G401 (cell line): ENCODE measurements around the gene PSMD14. TPM values are rescaled to one million over a fixed set of nuclear protein-coding genes. Genes with fewer than 3 reads are reported as not detected.
"Not testable (repeated sequence)": the region's sequence is repeated elsewhere in the genome, so short reads cannot be mapped to it uniquely, and the experiment has no call there.

ENCODE experiments used
- DNase-seq: peaks from one replicate; pipeline ENCODE4 v3.0.0-alpha.2; 2015; ENCODE audit warnings: low spot score
- in situ Hi-C: cut with HindIII; loops from 2 replicates; pipeline ENCODE4 v1.10.0; 2016; ENCODE audit warnings: low sequenced_read_pairs, mixed read lengths
- total RNA-seq: library from RNA; depleted of rRNA; stranded (reverse); fragments of >200 nt; shearing (Covaris generic); gene quantifications from 2 replicates; pipeline ENCODE4 v1.2.3, GENCODE V29; 2014; rRNA removed

PSMD14 gene
- 150 and 261 TPM in 2 replicates for total RNA-seq

GRCh38 chr2:161308178-161308955 lies at the start of gene PSMD14:
Gene PSMD14 (plus strand): TSS chr2:161308425. CDS start chr2:161318826, 10,401 bp downstream.
- DNase-seq: peak; percentile 89
- in situ Hi-C loops: no loop called here

GRCh38 chr2:161265874-161266273 lies 42.4 kb upstream of the PSMD14 start:
- DNase-seq: no peak
- in situ Hi-C loops: no loop called here

DNA sequence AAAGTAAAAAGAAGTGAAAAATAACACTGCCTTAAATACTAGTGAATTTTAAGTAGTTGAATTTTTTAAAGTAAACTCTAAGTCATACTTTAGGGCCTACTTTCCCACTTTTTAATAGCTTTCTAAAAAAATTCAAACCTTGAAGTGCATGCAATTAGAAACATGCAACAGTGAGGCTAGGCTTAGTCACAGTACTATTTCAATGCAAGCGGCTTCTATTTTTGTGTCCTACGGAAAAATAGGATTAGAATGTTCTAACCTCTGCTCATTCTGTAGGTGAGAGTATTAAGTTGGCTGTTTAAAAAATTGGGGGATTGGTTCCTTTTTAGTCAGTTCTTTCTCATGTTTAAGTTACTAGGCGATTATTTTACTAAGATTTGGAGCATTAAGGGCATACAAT lies 39.1 kb upstream of the PSMD14 start:
- in situ Hi-C loops: no loop called here
- DNase-seq: no peak

GRCh38 chr2:161273038-161273760 lies 35.0 kb upstream of the PSMD14 start:
- peak; percentile 74 for DNase-seq
- in situ Hi-C loops: no loop called here

- in situ Hi-C loops: not testable (repeated sequence)
- DNase-seq: peak; percentile 26
Observed at GRCh38 chr2:161278564-161279229, 29.5 kb upstream of the PSMD14 start.

- DNase-seq, in situ Hi-C loops: not testable (repeated sequence)
Observed at GRCh38 chr2:161279230-161279815, 28.9 kb upstream of the PSMD14 start.

DNA sequence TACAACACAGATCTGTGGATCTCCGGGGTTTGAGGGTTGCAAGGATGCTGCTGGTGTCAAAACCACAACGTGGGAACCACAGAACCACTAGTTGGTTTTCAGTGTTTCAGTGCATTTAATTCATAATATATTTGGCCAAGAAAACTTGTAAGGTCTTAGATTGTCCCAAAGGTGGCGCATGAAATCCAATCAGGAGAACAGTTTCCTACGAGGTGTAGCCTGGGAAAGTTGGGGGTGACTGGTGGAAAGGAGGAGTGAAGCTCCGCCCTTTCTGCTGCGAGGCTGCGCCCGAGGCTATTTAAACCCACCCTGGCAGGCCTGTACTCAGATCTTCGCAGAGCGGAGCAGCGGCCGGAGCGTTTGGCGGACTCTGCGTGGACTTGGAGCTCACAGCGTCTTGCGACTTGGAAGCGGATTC lies 27.3 kb upstream of the PSMD14 start:
- in situ Hi-C loops: not testable (repeated sequence)
- DNase-seq: peak; percentile 29

DNA sequence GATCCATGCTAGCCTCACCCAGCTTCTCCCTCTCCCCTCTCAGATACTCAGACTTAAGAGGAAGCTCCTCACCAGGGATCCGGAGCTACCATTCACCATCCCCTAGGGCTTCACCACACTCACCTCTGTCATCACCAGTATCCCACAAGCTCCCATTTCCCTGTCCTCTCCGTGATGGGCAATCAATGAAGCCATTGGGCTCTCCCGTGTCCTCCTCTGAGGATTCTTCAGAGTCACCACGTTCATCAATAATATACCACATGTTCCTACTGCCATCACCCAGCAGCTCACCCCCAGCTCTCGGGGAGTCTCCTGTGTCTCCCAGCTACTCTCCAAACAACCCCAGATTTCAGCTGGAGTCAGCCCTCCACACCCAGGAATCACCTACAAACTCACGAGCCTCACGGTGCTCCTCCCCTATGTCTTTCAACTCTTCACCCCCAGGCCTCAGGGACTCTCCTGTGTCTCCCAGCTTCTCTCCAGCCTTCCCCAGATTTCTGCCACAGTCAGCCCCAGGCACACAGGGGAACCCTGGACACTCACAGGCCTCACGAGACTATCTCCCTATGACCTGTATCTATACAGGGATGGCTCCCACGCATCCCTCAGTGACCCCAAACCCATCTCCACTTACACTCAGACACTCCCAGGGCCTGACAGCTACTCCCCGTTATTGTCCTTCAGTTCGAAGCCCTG lies 26.5 kb upstream of the PSMD14 start:
- DNase-seq, in situ Hi-C loops: not testable (repeated sequence)

- in situ Hi-C loops, DNase-seq: not testable (repeated sequence)
Observed at GRCh38 chr2:161282311-161282644, 25.9 kb upstream of the PSMD14 start.

DNA sequence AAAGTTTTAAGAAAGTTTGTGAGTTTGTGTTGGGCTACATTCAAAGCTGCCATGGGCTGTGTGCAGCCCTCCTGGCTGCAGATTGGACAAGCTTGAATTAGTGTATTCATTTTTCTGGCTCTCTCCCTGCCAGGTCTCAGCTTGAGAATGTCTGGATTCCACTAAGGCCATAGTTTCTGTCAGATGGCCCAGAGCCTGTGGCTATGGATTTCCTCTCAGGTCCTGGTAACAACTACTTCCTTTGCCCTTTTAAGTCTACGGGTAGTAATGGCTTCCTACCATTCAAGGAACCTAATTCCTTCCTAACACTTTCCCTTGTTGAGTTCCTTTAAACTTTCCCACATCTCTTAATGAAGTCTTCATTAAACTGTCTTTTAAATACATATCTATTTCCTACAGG lies 24.3 kb upstream of the PSMD14 start:
- in situ Hi-C loops: no loop called here
- no peak for DNase-seq

- no peak for DNase-seq
- in situ Hi-C loops: no loop called here
Observed at GRCh38 chr2:161303535-161304050, 4.6 kb upstream of the PSMD14 start.

DNA sequence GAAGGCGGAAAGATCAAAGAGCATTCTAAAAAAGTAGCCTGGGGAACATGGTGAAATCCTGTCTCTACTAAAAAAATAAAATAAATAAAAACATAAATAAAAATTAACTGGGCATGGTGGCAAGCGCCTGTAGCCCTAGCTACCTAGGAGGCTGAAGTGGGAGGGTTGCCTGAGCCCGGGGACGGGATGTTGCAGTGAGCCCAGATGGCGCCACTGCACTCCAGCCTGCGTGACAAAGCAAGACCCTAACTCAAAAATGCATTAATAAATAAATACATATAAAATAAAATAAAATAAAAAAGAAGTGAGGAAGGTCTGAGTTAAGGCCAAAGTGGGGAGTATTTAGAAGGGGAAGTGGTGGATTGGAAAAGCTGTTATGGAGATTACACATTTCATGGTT lies 1.3 kb upstream of the PSMD14 start:
- in situ Hi-C loops: no loop called here
- no peak for DNase-seq

- in situ Hi-C loops: no loop called here
- DNase-seq: no peak
Observed at GRCh38 chr2:161307676-161308075, 549 bp upstream of the PSMD14 start.

GRCh38 chr2:161312996-161313395 lies 4.8 kb downstream of the PSMD14 start:
- no peak for DNase-seq

GRCh38 chr2:161315380-161315779 lies 7.2 kb downstream of the PSMD14 start:
- DNase-seq: no peak
- in situ Hi-C loops: no loop called here

More at GRCh38 chr2:161312996-161313395, 4.8 kb downstream of the PSMD14 start:
- in situ Hi-C loops: no loop called here

DNA sequence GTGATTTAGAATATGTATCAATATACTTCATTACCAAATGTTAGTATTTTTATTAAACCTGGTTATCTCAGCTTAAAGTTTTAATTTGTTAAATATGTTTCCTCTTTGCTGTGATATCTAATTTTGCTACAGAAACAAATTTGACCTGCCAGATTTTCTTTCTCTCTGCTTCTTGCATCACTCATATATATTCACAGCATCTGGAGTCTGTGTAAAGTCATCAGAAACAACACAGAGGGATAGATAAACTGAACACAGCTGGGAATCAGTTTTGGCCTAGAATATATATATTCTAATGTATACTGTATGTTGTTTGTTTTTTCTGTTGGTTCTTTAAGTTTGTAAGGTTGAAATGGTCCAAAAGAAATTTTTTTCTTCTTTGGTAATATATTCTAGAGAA lies 8.5 kb downstream of the PSMD14 start:
- in situ Hi-C loops: no loop called here
- no peak for DNase-seq

DNA sequence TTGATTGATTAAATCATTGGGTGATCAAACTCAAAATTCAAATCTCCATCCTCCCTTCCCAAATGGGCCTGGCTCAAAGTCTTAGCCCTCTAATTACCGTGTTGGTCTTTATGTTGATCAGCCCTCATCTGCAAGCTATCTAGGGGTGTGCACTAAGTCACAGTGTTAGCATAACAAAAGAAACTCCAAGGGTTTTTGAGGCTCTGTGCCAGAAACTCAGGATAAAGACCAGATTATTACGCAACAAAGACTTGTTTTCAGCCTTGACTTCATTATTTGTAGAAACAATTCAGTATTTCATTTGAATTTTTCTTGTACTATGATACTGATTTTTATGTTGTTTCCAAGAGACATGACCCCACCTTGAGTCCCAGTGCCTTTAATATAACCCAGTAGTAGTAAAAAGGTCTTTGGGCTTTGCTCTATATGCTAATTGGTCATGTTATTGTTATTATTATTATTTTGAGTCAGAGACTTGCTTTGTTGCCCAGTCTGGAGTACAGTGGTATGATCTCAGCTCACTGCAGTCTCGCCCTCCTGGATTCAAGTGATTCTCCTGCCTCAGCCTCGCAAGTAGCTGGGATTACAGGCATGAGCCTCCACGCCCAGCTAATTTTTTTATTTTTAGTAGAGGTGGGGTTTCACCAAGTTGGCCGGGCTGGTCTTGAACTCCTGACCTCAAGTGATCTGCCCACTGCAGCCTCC lies 13.9 kb downstream of the PSMD14 start:
- in situ Hi-C loops: no loop called here
- DNase-seq: no peak

DNA sequence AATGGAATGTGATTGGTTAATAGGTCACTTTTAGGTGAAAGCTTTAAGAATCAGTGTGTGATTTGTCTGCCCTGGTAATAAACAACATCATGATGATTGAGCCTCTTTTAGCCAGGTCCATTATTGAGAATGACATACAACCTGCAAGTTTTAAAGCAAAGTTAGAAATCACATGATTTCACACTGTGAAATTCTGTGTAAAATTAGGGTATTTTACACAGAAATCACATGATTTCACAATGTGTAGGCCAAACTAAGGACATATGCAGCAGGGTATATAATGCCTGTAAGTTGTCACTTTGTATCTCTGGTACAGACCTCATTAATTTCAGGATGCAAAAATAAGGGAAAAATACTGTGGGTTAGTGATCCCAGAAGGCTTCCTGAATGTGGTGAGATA lies 16.7 kb downstream of the PSMD14 start:
- DNase-seq: no peak
- in situ Hi-C loops: no loop called here
